ENCODE data around the gene PTPRN2.

Gene PTPRN2

GRCh38 chr7:157551325-157552070 is 1036.1 kb downstream of the PTPRN2 start:
- no peak for TF ChIP-seq CTCF (IDR thresholded peaks at IDR 0.05; ENCODE audit: low read depth, low read length, missing control alignments)
- in situ Hi-C loops (cut with HindIII; ENCODE audit: low sequenced_read_pairs): no loop called here
- H3K4me3 ChIP-seq (ENCODE audit: low read depth, low read length): no peak overlapping the region
- DNase-seq (ENCODE audit: low read depth): no peak

- TF ChIP-seq CTCF (IDR thresholded peaks at IDR 0.05; ENCODE audit: low read depth, low read length, missing control alignments): no peak
- no peak for DNase-seq (ENCODE audit: low read depth)
- in situ Hi-C loops (cut with HindIII; ENCODE audit: low sequenced_read_pairs): no loop called here
- H3K4me3 ChIP-seq (ENCODE audit: low read depth, low read length): no peak overlapping the region
Measured at GRCh38 chr7:157550300-157551275, 1037.0 kb downstream of the PTPRN2 start.

- in situ Hi-C loops (cut with HindIII; ENCODE audit: low sequenced_read_pairs): no loop called here
- no peak for DNase-seq (ENCODE audit: low read depth)
- no peak for TF ChIP-seq CTCF (IDR thresholded peaks at IDR 0.05; ENCODE audit: low read depth, low read length, missing control alignments)
Measured at GRCh38 chr7:157549612-157550299, 1037.9 kb downstream of the PTPRN2 start.

GRCh38 chr7:157548691-157549303 is 1038.8 kb downstream of the PTPRN2 start:
- no peak for TF ChIP-seq CTCF (IDR thresholded peaks at IDR 0.05; ENCODE audit: low read depth, low read length, missing control alignments)

More at GRCh38 chr7:157549612-157550299, 1037.9 kb downstream of the PTPRN2 start:
- H3K4me3 ChIP-seq (ENCODE audit: low read depth, low read length): no peak overlapping the region

GRCh38 chr7:157547611-157548010 is 1040.0 kb downstream of the PTPRN2 start:
- in situ Hi-C loops (cut with HindIII; ENCODE audit: low sequenced_read_pairs): no loop called here
- TF ChIP-seq CTCF (IDR thresholded peaks at IDR 0.05; ENCODE audit: low read depth, low read length, missing control alignments): no peak
- no peak overlapping the region for H3K4me3 ChIP-seq (ENCODE audit: low read depth, low read length)
- DNase-seq (ENCODE audit: low read depth): no peak

More at GRCh38 chr7:157548691-157549303, 1038.8 kb downstream of the PTPRN2 start:
- H3K4me3 ChIP-seq (ENCODE audit: low read depth, low read length): no peak overlapping the region
- no peak for DNase-seq (ENCODE audit: low read depth)
- in situ Hi-C loops (cut with HindIII; ENCODE audit: low sequenced_read_pairs): no loop called here

GRCh38 chr7:157547102-157547501 is 1040.5 kb downstream of the PTPRN2 start:
- in situ Hi-C loops (cut with HindIII; ENCODE audit: low sequenced_read_pairs): no loop called here
- DNase-seq (ENCODE audit: low read depth): no peak
- H3K4me3 ChIP-seq (ENCODE audit: low read depth, low read length): no peak overlapping the region
- no peak for TF ChIP-seq CTCF (IDR thresholded peaks at IDR 0.05; ENCODE audit: low read depth, low read length, missing control alignments)

Measured in astrocyte of the cerebellum (primary cell).